Smooth muscle cell of the pulmonary artery (primary cell): ENCODE measurements around the gene RIMBP3B. TPM values are rescaled to one million over a fixed set of nuclear protein-coding genes. Genes with fewer than 3 reads are reported as not detected.

ENCODE experiments used
- total RNA-seq: library from RNA; depleted of rRNA; stranded (reverse); fragments of >200 nt; gene quantifications from 2 replicates; pipeline ENCODE4 v1.2.3, GENCODE V29; 2014

Gene RIMBP3B
- total RNA-seq = 0.20 and 0.23 TPM in 2 replicates

GRCh38 chr22:21383701-21384467, at the start of gene RIMBP3B:
Gene RIMBP3B (plus strand): TSS chr22:21383751. CDS start chr22:21383859, 108 bp downstream.

GRCh38 chr22:21417227-21417746, 33.7 kb downstream of the RIMBP3B start, which contains the start of gene HIC2:
Gene HIC2 (plus strand): TSS chr22:21417371. CDS start chr22:21442832, 25,461 bp downstream.

Other genes with a start within 250 kb of the RIMBP3B start
- gene HIC2, start 33.6 kb downstream of the RIMBP3B start, total RNA-seq = 3.3 and 3.8 TPM in 2 replicates
- gene TMEM191C, start 83.6 kb downstream of the RIMBP3B start, total RNA-seq = 0.36 and 1.1 TPM in 2 replicates
- 0.20 TPM in 1 of 2 replicates, not detected in the other for gene RIMBP3C, start 167.7 kb downstream of the RIMBP3B start, total RNA-seq
- 22.9 and 24.6 TPM in 2 replicates for gene UBE2L3, start 184.0 kb downstream of the RIMBP3B start, total RNA-seq
- gene YDJC, start 246.3 kb downstream of the RIMBP3B start, total RNA-seq = 8.5 and 12.9 TPM in 2 replicates
- 0.20 and 0.26 TPM in 2 replicates for gene CCDC116, start 249.0 kb downstream of the RIMBP3B start, total RNA-seq